Activated CD4-positive, alpha-beta T cell treated with anti-CD3 and anti-CD28 coated beads, Interleukin-2, amount 10 ng/mL, durations not matched to agents 24 days and 14 days (primary cell): ENCODE results near the gene GTPBP8. TPM values are rescaled to one million over a fixed set of nuclear protein-coding genes. Genes with fewer than 3 reads are reported as not detected.
A peak's percentile ranks its signal among the peaks of the same experiment; 100 is the strongest.

Source experiments
- DNase-seq: peaks from one replicate; pipeline ENCODE4 v3.0.0; 2022
- H3K27ac Mint-ChIP-seq: one replicate; pipeline ENCODE4 v1.8.0; 2022; ENCODE audit warnings: mild to moderate bottlenecking, mixed read lengths
- H3K27me3 Mint-ChIP-seq: one replicate; pipeline ENCODE4 v1.8.0; 2022; ENCODE audit warnings: mixed read lengths
- H3K36me3 Mint-ChIP-seq: one replicate; pipeline ENCODE4 v1.8.0; 2022; ENCODE audit warnings: low read depth, mild to moderate bottlenecking, mixed read lengths
- H3K4me1 Mint-ChIP-seq: one replicate; pipeline ENCODE4 v1.8.0; 2021; ENCODE audit warnings: mixed read lengths
- H3K4me3 Mint-ChIP-seq: one replicate; pipeline ENCODE4 v1.8.0; 2022; ENCODE audit warnings: mild to moderate bottlenecking, moderate library complexity, mixed read lengths
- H3K9me3 Mint-ChIP-seq: one replicate; pipeline ENCODE4 v1.8.0; 2021; ENCODE audit warnings: mixed read lengths
- intact Hi-C: fragments of 100-400 bp; cut with micrococcal nuclease; formaldehyde crosslinking; loops from one replicate; pipeline ENCODE4 v1.15.1; 2023
- total RNA-seq: library from RNA; stranded (reverse); gene quantifications from 2 replicates; pipeline ENCODE4 v1.2.3, GENCODE V29; 2022

Gene GTPBP8
- total RNA-seq, 1 donor from 2014 or later, result 18.9 TPM

- intact Hi-C loops, result loop anchor here (10.0 kb wide), 2 partner anchors 681 to 841 kb away; partner anchors contain the start of genes GCSAM and SLC9C1
- Mint-ChIP-seq H3K36me3 (peaks cover 3% of the 10 kb centered on the region), H3K4me3 (peak overlapping the region; percentile 85), H3K27ac (peak overlapping the region; percentile 52), H3K9me3 (no peaks in the 10 kb centered on the region), H3K27me3 (peaks cover 2% of the 10 kb centered on the region), H3K4me1 (peaks cover 63% of the 10 kb centered on the region)
- DNase-seq, result no peak
Measured at GRCh38 chr3:112976001-112976400, 14.8 kb upstream of the GTPBP8 start.

- intact Hi-C loops, result loop anchor here (10.0 kb wide), 2 partner anchors 682 to 842 kb away; partner anchors contain the start of genes GCSAM and SLC9C1
- H3K4me3 Mint-ChIP-seq, result no peak overlapping the region
- no peaks in the 10 kb centered on the region for H3K9me3 Mint-ChIP-seq
- H3K27ac Mint-ChIP-seq, result no peak overlapping the region
- H3K27me3 Mint-ChIP-seq, result peaks cover 4% of the 10 kb centered on the region
- H3K4me1 Mint-ChIP-seq, result peaks cover 56% of the 10 kb centered on the region
- H3K36me3 Mint-ChIP-seq, result no peaks in the 10 kb centered on the region
- no peak for DNase-seq
Measured at GRCh38 chr3:112976953-112977352, 13.8 kb upstream of the GTPBP8 start.

- Mint-ChIP-seq H3K4me1 (peaks cover 46% of the 10 kb centered on the region), H3K4me3 (no peak overlapping the region), H3K36me3 (no peaks in the 10 kb centered on the region), H3K27me3 (peaks cover 4% of the 10 kb centered on the region), H3K27ac (peak overlapping the region; percentile 7), H3K9me3 (no peaks in the 10 kb centered on the region)
- DNase-seq, result peak; percentile 76
- intact Hi-C loops, result loop anchor here (1.0 to 10.0 kb wide), 5 partner anchors 245 to 845 kb away; partner anchors contain the start of genes GCSAM and SLC9C1
Measured at GRCh38 chr3:112979244-112979832, 11.4 kb upstream of the GTPBP8 start.

- intact Hi-C loops, result no loop called here
- no peak overlapping the region for H3K4me3 Mint-ChIP-seq
- H3K27ac Mint-ChIP-seq, result no peak overlapping the region
- H3K27me3 Mint-ChIP-seq, result peaks cover 4% of the 10 kb centered on the region
- H3K36me3 Mint-ChIP-seq, result no peaks in the 10 kb centered on the region
- peaks cover 45% of the 10 kb centered on the region for H3K4me1 Mint-ChIP-seq
- no peak for DNase-seq
- no peaks in the 10 kb centered on the region for H3K9me3 Mint-ChIP-seq
Measured at GRCh38 chr3:112980080-112980479, 10.7 kb upstream of the GTPBP8 start.

- Mint-ChIP-seq H3K36me3 (no peaks in the 10 kb centered on the region), H3K27ac (no peak overlapping the region), H3K27me3 (peaks cover 6% of the 10 kb centered on the region), H3K9me3 (no peaks in the 10 kb centered on the region), H3K4me1 (peaks cover 40% of the 10 kb centered on the region), H3K4me3 (no peak overlapping the region)
- intact Hi-C loops, result no loop called here
- DNase-seq, result no peak
Measured at GRCh38 chr3:112982710-112983109, 8.1 kb upstream of the GTPBP8 start.

- peaks cover 34% of the 10 kb centered on the region for H3K4me1 Mint-ChIP-seq
- intact Hi-C loops, result no loop called here
Measured at GRCh38 chr3:112984485-112984884, 6.3 kb upstream of the GTPBP8 start.

GRCh38 chr3:112987710-112988334, 3.0 kb upstream of the GTPBP8 start:
- H3K27me3 Mint-ChIP-seq, result peaks cover 2% of the 10 kb centered on the region
- intact Hi-C loops, result no loop called here
- H3K4me1 Mint-ChIP-seq, result peaks cover 52% of the 10 kb centered on the region
- DNase-seq, result peak; percentile 57
- H3K9me3 Mint-ChIP-seq, result no peaks in the 10 kb centered on the region
- H3K36me3 Mint-ChIP-seq, result peaks cover 3% of the 10 kb centered on the region
- H3K27ac Mint-ChIP-seq, result no peak overlapping the region
- H3K4me3 Mint-ChIP-seq, result no peak overlapping the region

More at GRCh38 chr3:112984485-112984884, 6.3 kb upstream of the GTPBP8 start:
- no peaks in the 10 kb centered on the region for H3K36me3 Mint-ChIP-seq
- no peak for DNase-seq
- no peak overlapping the region for H3K4me3 Mint-ChIP-seq
- H3K27me3 Mint-ChIP-seq, result peaks cover 6% of the 10 kb centered on the region
- H3K27ac Mint-ChIP-seq, result no peak overlapping the region
- H3K9me3 Mint-ChIP-seq, result no peaks in the 10 kb centered on the region

- no peak for DNase-seq
- Mint-ChIP-seq H3K36me3 (peaks cover 41% of the 10 kb centered on the region), H3K27me3 (no peaks in the 10 kb centered on the region), H3K4me1 (peaks cover 43% of the 10 kb centered on the region), H3K27ac (no peak overlapping the region), H3K9me3 (no peaks in the 10 kb centered on the region), H3K4me3 (no peak overlapping the region)
- intact Hi-C loops, result loop anchor here (10.0 kb wide), 1 partner anchor 1451 kb away; the partner anchor contains the start of gene CD96
Measured at GRCh38 chr3:112995800-112996199, 5.0 kb downstream of the GTPBP8 start.

- H3K4me1 Mint-ChIP-seq, result peaks cover 46% of the 10 kb centered on the region
- H3K27me3 Mint-ChIP-seq, result no peaks in the 10 kb centered on the region
- H3K36me3 Mint-ChIP-seq, result peaks cover 63% of the 10 kb centered on the region
- no peak overlapping the region for H3K4me3 Mint-ChIP-seq
- intact Hi-C loops, result no loop called here
- H3K27ac Mint-ChIP-seq, result peak overlapping the region; percentile 60
- DNase-seq, result no peak
- H3K9me3 Mint-ChIP-seq, result no peaks in the 10 kb centered on the region
Measured at GRCh38 chr3:113000691-113001090, 9.9 kb downstream of the GTPBP8 start.

- peaks cover 58% of the 10 kb centered on the region for H3K4me1 Mint-ChIP-seq
- H3K36me3 Mint-ChIP-seq, result peaks cover 71% of the 10 kb centered on the region
- no peak for DNase-seq
- no peak overlapping the region for H3K4me3 Mint-ChIP-seq
- no peaks in the 10 kb centered on the region for H3K27me3 Mint-ChIP-seq
- intact Hi-C loops, result no loop called here
- H3K27ac Mint-ChIP-seq, result peak overlapping the region; percentile 74
- H3K9me3 Mint-ChIP-seq, result no peaks in the 10 kb centered on the region
Measured at GRCh38 chr3:113002037-113002436, 11.3 kb downstream of the GTPBP8 start.

- intact Hi-C loops, result no loop called here
- Mint-ChIP-seq H3K27me3 (no peaks in the 10 kb centered on the region), H3K4me3 (peak overlapping the region; percentile 13), H3K27ac (peak overlapping the region; percentile 74), H3K4me1 (peaks cover 58% of the 10 kb centered on the region), H3K9me3 (no peaks in the 10 kb centered on the region), H3K36me3 (peaks cover 74% of the 10 kb centered on the region)
- peak; percentile 84 for DNase-seq
Measured at GRCh38 chr3:113002679-113003078, 11.9 kb downstream of the GTPBP8 start.

GRCh38 chr3:113005611-113006010, 14.8 kb downstream of the GTPBP8 start:
- Mint-ChIP-seq H3K4me3 (peak overlapping the region; percentile 77), H3K4me1 (peaks cover 56% of the 10 kb centered on the region), H3K27me3 (no peaks in the 10 kb centered on the region), H3K36me3 (peaks cover 73% of the 10 kb centered on the region), H3K9me3 (no peaks in the 10 kb centered on the region), H3K27ac (peak overlapping the region; percentile 88)
- peak; percentile 77 for DNase-seq
- intact Hi-C loops, result loop anchor here (1.0 kb wide), 7 partner anchors 14 to 333 kb away; partner anchors contain the start of gene GTPBP8

GRCh38 chr3:113006359-113007056, 15.7 kb downstream of the GTPBP8 start:
- H3K27ac Mint-ChIP-seq, result peak overlapping the region; percentile 88
- H3K36me3 Mint-ChIP-seq, result peaks cover 75% of the 10 kb centered on the region
- intact Hi-C loops, result no loop called here
- peaks cover 53% of the 10 kb centered on the region for H3K4me1 Mint-ChIP-seq
- H3K27me3 Mint-ChIP-seq, result no peaks in the 10 kb centered on the region
- DNase-seq, result no peak
- peak overlapping the region; percentile 77 for H3K4me3 Mint-ChIP-seq
- no peaks in the 10 kb centered on the region for H3K9me3 Mint-ChIP-seq

- H3K36me3 Mint-ChIP-seq, result peaks cover 76% of the 10 kb centered on the region
- intact Hi-C loops, result no loop called here
- H3K4me1 Mint-ChIP-seq, result peaks cover 46% of the 10 kb centered on the region
- no peak overlapping the region for H3K4me3 Mint-ChIP-seq
- H3K27ac Mint-ChIP-seq, result no peak overlapping the region
- no peaks in the 10 kb centered on the region for H3K27me3 Mint-ChIP-seq
- DNase-seq, result no peak
- H3K9me3 Mint-ChIP-seq, result no peaks in the 10 kb centered on the region
Measured at GRCh38 chr3:113008117-113008516, 17.3 kb downstream of the GTPBP8 start.
